Measurements from ENCODE around the gene TMEM181. TPM values are rescaled to one million over a fixed set of nuclear protein-coding genes. Genes with fewer than 3 reads are reported as not detected.
"Not testable (repeated sequence)": the region's sequence is repeated elsewhere in the genome, so short reads cannot be mapped to it uniquely, and the experiment has no call there.

Gene TMEM181
- total RNA-seq, 1 donor from 2014 or later: 17.0 TPM

GRCh38 chr6:158626360-158627167 lies 66.7 kb downstream of the TMEM181 start:
- Mint-ChIP-seq H3K27me3 (ENCODE audit: insufficient read depth) (no peaks in the 10 kb centered on the region), H3K4me1 (ENCODE audit: low read depth) (peaks cover 6% of the 10 kb centered on the region), H3K36me3 (ENCODE audit: low read depth) (peaks cover 31% of the 10 kb centered on the region), H3K9me3 (no peaks in the 10 kb centered on the region), H3K4me3 (no peak overlapping the region), H3K27ac (peak overlapping the region; percentile 86)
- DNase-seq (ENCODE audit: low spot score): no peak
- intact Hi-C loops (cut with micrococcal nuclease): no loop called here

GRCh38 chr6:158627168-158627939 lies 67.5 kb downstream of the TMEM181 start:
- Mint-ChIP-seq H3K9me3 (no peaks in the 10 kb centered on the region), H3K4me1 (ENCODE audit: low read depth) (peaks cover 14% of the 10 kb centered on the region), H3K27me3 (ENCODE audit: insufficient read depth) (no peaks in the 10 kb centered on the region), H3K27ac (peak overlapping the region; percentile 86), H3K4me3 (no peak overlapping the region), H3K36me3 (ENCODE audit: low read depth) (peaks cover 37% of the 10 kb centered on the region)
- no peak for DNase-seq (ENCODE audit: low spot score)
- intact Hi-C loops (cut with micrococcal nuclease): no loop called here

- no peaks in the 10 kb centered on the region for H3K9me3 Mint-ChIP-seq
- no peaks in the 10 kb centered on the region for H3K27me3 Mint-ChIP-seq (ENCODE audit: insufficient read depth)
- peaks cover 16% of the 10 kb centered on the region for H3K4me1 Mint-ChIP-seq (ENCODE audit: low read depth)
- no peak for DNase-seq (ENCODE audit: low spot score)
- H3K36me3 Mint-ChIP-seq (ENCODE audit: low read depth): peaks cover 38% of the 10 kb centered on the region
- intact Hi-C loops (cut with micrococcal nuclease): no loop called here
- no peak overlapping the region for H3K27ac Mint-ChIP-seq
- no peak overlapping the region for H3K4me3 Mint-ChIP-seq
Measured at GRCh38 chr6:158627940-158628211, 68.0 kb downstream of the TMEM181 start.

- Mint-ChIP-seq H3K4me3 (no peak overlapping the region), H3K36me3 (ENCODE audit: low read depth) (peaks cover 40% of the 10 kb centered on the region), H3K9me3 (no peaks in the 10 kb centered on the region), H3K27me3 (ENCODE audit: insufficient read depth) (no peaks in the 10 kb centered on the region), H3K4me1 (ENCODE audit: low read depth) (peaks cover 21% of the 10 kb centered on the region), H3K27ac (no peak overlapping the region)
- DNase-seq (ENCODE audit: low spot score): no peak
- intact Hi-C loops (cut with micrococcal nuclease): no loop called here
Measured at GRCh38 chr6:158628542-158628941, 68.7 kb downstream of the TMEM181 start.

- Mint-ChIP-seq H3K4me1 (ENCODE audit: low read depth) (peaks cover 23% of the 10 kb centered on the region), H3K9me3 (no peaks in the 10 kb centered on the region), H3K27me3 (ENCODE audit: insufficient read depth) (no peaks in the 10 kb centered on the region), H3K4me3 (no peak overlapping the region), H3K27ac (peak overlapping the region; percentile 8), H3K36me3 (ENCODE audit: low read depth) (peaks cover 43% of the 10 kb centered on the region)
- no peak for DNase-seq (ENCODE audit: low spot score)
- intact Hi-C loops (cut with micrococcal nuclease): no loop called here
Measured at GRCh38 chr6:158629367-158630221, 69.7 kb downstream of the TMEM181 start.

- Mint-ChIP-seq H3K27ac (peak overlapping the region; percentile 45), H3K36me3 (ENCODE audit: low read depth) (peaks cover 50% of the 10 kb centered on the region), H3K9me3 (no peaks in the 10 kb centered on the region), H3K27me3 (ENCODE audit: insufficient read depth) (no peaks in the 10 kb centered on the region), H3K4me3 (no peak overlapping the region), H3K4me1 (ENCODE audit: low read depth) (peaks cover 35% of the 10 kb centered on the region)
- intact Hi-C loops (cut with micrococcal nuclease): no loop called here
- DNase-seq (ENCODE audit: low spot score): no peak
Measured at GRCh38 chr6:158630938-158631616, 71.2 kb downstream of the TMEM181 start.

- Mint-ChIP-seq H3K9me3 (no peaks in the 10 kb centered on the region), H3K27me3 (ENCODE audit: insufficient read depth) (no peaks in the 10 kb centered on the region), H3K4me3 (no peak overlapping the region), H3K36me3 (ENCODE audit: low read depth) (peaks cover 51% of the 10 kb centered on the region), H3K27ac (peak overlapping the region; percentile 78), H3K4me1 (ENCODE audit: low read depth) (peaks cover 35% of the 10 kb centered on the region)
- no peak for DNase-seq (ENCODE audit: low spot score)
- intact Hi-C loops (cut with micrococcal nuclease): no loop called here
Measured at GRCh38 chr6:158631678-158632537, 72.0 kb downstream of the TMEM181 start.

GRCh38 chr6:158632538-158633119 lies 72.7 kb downstream of the TMEM181 start:
- H3K9me3 Mint-ChIP-seq; DNase-seq (ENCODE audit: low spot score); intact Hi-C loops (cut with micrococcal nuclease); H3K27me3 Mint-ChIP-seq (ENCODE audit: insufficient read depth); H3K4me3 Mint-ChIP-seq: not testable (repeated sequence)
- peaks cover 40% of the 10 kb centered on the region for H3K4me1 Mint-ChIP-seq (ENCODE audit: low read depth)
- peaks cover 52% of the 10 kb centered on the region for H3K36me3 Mint-ChIP-seq (ENCODE audit: low read depth)
- H3K27ac Mint-ChIP-seq: peak overlapping the region; percentile 78

GRCh38 chr6:158633127-158633526 lies 73.2 kb downstream of the TMEM181 start:
- Mint-ChIP-seq H3K4me3 (no peak overlapping the region), H3K27ac (peak overlapping the region; percentile 44), H3K27me3 (ENCODE audit: insufficient read depth) (no peaks in the 10 kb centered on the region), H3K36me3 (ENCODE audit: low read depth) (peaks cover 52% of the 10 kb centered on the region), H3K4me1 (ENCODE audit: low read depth) (peaks cover 40% of the 10 kb centered on the region), H3K9me3 (no peaks in the 10 kb centered on the region)
- no peak for DNase-seq (ENCODE audit: low spot score)
- intact Hi-C loops (cut with micrococcal nuclease): no loop called here

- Mint-ChIP-seq H3K27ac (peak overlapping the region; percentile 47), H3K36me3 (ENCODE audit: low read depth) (peaks cover 55% of the 10 kb centered on the region), H3K27me3 (ENCODE audit: insufficient read depth) (no peaks in the 10 kb centered on the region), H3K4me1 (ENCODE audit: low read depth) (peaks cover 55% of the 10 kb centered on the region), H3K4me3 (no peak overlapping the region), H3K9me3 (no peaks in the 10 kb centered on the region)
- DNase-seq (ENCODE audit: low spot score): no peak
- intact Hi-C loops (cut with micrococcal nuclease): no loop called here
Measured at GRCh38 chr6:158634695-158635426, 75.0 kb downstream of the TMEM181 start.

GRCh38 chr6:158635427-158636073 lies 75.7 kb downstream of the TMEM181 start:
- Mint-ChIP-seq H3K4me3 (no peak overlapping the region), H3K4me1 (ENCODE audit: low read depth) (peaks cover 62% of the 10 kb centered on the region), H3K27me3 (ENCODE audit: insufficient read depth) (no peaks in the 10 kb centered on the region), H3K9me3 (no peaks in the 10 kb centered on the region), H3K36me3 (ENCODE audit: low read depth) (peaks cover 60% of the 10 kb centered on the region), H3K27ac (peak overlapping the region; percentile 36)
- DNase-seq (ENCODE audit: low spot score): no peak
- intact Hi-C loops (cut with micrococcal nuclease): no loop called here

Data from activated T-helper 1 cell treated with anti-CD3 and anti-CD28 coated beads, Interleukin-12 subunit alpha, Interleukin-12 subunit beta, Interleukin-2, Interleukin-4 antibody, amounts not matched to agents 30 ng/mL and 10 ng/mL and 1 ng/mL, durations not matched to agents 14 hours and 24 hours and 36 hours (primary cell).